ENCODE results near the gene MBTPS1.
"Not testable (repeated sequence)": the region's sequence is repeated elsewhere in the genome, so short reads cannot be mapped to it uniquely, and the experiment has no call there.

MBTPS1 gene

GRCh38 chr16:84137769-84138357, 21.1 kb upstream of the MBTPS1 start:
- DNase-seq (ENCODE audit: low read depth in 2 of 2, low spot score in 1 of 2) = no peak

- DNase-seq (ENCODE audit: low read depth in 2 of 2, low spot score in 1 of 2) = no peak
These were observed 20.5 kb upstream of the MBTPS1 start for GRCh38 chr16:84137287-84137686.

GRCh38 chr16:84136331-84137125, 19.8 kb upstream of the MBTPS1 start:
- no peak for DNase-seq (ENCODE audit: low read depth in 2 of 2, low spot score in 1 of 2)

- DNase-seq (ENCODE audit: low read depth in 2 of 2, low spot score in 1 of 2) = no peak
These were observed 16.0 kb upstream of the MBTPS1 start for GRCh38 chr16:84132527-84133285.

- DNase-seq (ENCODE audit: low read depth in 2 of 2, low spot score in 1 of 2) = no peak
These were observed 14.4 kb upstream of the MBTPS1 start for GRCh38 chr16:84131117-84131516.

GRCh38 chr16:84124257-84125073, 7.7 kb upstream of the MBTPS1 start:
- no peak for DNase-seq (ENCODE audit: low read depth in 2 of 2, low spot score in 1 of 2)

- no peak for DNase-seq (ENCODE audit: low read depth in 2 of 2, low spot score in 1 of 2)
These were observed 4.3 kb upstream of the MBTPS1 start for GRCh38 chr16:84121007-84121406.

- no peak for DNase-seq (ENCODE audit: low read depth in 2 of 2, low spot score in 1 of 2)
These were observed 3.3 kb upstream of the MBTPS1 start for GRCh38 chr16:84120023-84120422.

GRCh38 chr16:84119368-84119767, 2.6 kb upstream of the MBTPS1 start:
- no peak for DNase-seq (ENCODE audit: low read depth in 2 of 2, low spot score in 1 of 2)

GRCh38 chr16:84118315-84118714, 1.6 kb upstream of the MBTPS1 start:
- not testable (repeated sequence) for DNase-seq (ENCODE audit: low read depth in 2 of 2, low spot score in 1 of 2)

- no peak for DNase-seq (ENCODE audit: low read depth in 2 of 2, low spot score in 1 of 2)
These were observed 727 bp upstream of the MBTPS1 start for GRCh38 chr16:84117494-84117843.

GRCh38 chr16:84115919-84116719, 623 bp downstream of the MBTPS1 start:
- DNase-seq (ENCODE audit: low read depth in 2 of 2, low spot score in 1 of 2) = peak; percentile 21 to 36

- not testable (repeated sequence) for DNase-seq (ENCODE audit: low read depth in 2 of 2, low spot score in 1 of 2)
These were observed 4.8 kb downstream of the MBTPS1 start for GRCh38 chr16:84111949-84112348.

GRCh38 chr16:84111525-84111924, 5.2 kb downstream of the MBTPS1 start:
- DNase-seq (ENCODE audit: low read depth in 2 of 2, low spot score in 1 of 2) = no peak

GRCh38 chr16:84110527-84110926, 6.2 kb downstream of the MBTPS1 start:
- DNase-seq (ENCODE audit: low read depth in 2 of 2, low spot score in 1 of 2) = no peak

GRCh38 chr16:84109598-84110335, 7.0 kb downstream of the MBTPS1 start:
- no peak for DNase-seq (ENCODE audit: low read depth in 2 of 2, low spot score in 1 of 2)

- DNase-seq (ENCODE audit: low read depth in 2 of 2, low spot score in 1 of 2) = no peak
These were observed 8.8 kb downstream of the MBTPS1 start for GRCh38 chr16:84107921-84108320.

- DNase-seq (ENCODE audit: low read depth in 2 of 2, low spot score in 1 of 2) = no peak
These were observed 10.6 kb downstream of the MBTPS1 start for GRCh38 chr16:84105948-84106740.

- DNase-seq (ENCODE audit: low read depth in 2 of 2, low spot score in 1 of 2) = no peak
These were observed 11.4 kb downstream of the MBTPS1 start for GRCh38 chr16:84105301-84105815.

All from stimulated activated CD8-positive, alpha-beta memory T cell treated with anti-CD3 and anti-CD28 coated beads, Interleukin-4, amount 100 ng/mL, for 1 hour (primary cell).